ENCODE results near the gene ACER1. TPM values are rescaled to one million over a fixed set of nuclear protein-coding genes. Genes with fewer than 3 reads are reported as not detected.
"Not testable (repeated sequence)": the region's sequence is repeated elsewhere in the genome, so short reads cannot be mapped to it uniquely, and the experiment has no call there.

ACER1 gene
- total RNA-seq, 1 donor from 2014 or later: 0.28 TPM

DNA sequence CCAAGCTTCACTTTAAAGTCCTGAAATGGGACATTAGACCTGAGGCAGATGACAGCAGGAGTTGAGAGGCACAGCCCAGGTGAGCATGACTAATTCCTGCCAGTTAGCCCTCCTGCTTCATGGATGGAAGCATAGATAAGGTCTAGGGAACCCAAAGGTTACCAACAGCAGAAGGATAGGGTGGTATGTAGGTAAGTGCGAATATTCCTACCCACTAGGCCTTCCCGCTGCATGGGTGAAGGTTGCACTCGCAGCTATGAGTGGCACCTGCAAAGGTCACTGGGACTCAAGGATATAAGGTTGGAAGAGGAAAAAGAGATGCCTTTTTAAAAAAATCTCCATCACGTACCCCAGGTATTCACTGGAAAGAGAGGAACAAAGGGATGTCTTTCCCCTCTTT is 41.4 kb downstream of the ACER1 start:
- H3K4me1 Mint-ChIP-seq: no peaks in the 10 kb centered on the region
- peaks cover 5% of the 10 kb centered on the region for H3K36me3 Mint-ChIP-seq (ENCODE audit: low read depth)

DNA sequence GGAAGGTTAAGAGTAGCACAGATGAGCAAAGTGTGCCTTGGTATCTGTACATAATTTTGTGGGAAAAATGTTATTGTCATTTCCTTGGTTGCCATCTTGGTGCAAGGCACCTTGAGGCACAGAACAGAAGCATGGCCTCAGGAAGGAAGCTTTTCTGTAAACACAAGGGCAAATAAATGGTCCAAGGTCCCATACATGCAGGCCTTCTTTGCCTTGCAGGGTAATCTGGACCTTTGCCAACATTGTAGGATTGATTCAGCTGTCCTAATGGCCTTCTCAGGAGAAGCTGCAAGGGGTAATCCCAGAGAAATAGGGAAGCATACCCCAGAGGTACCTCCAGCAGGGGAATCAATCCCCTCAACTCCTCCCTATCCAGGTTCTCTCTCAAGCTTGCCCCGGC is 44.7 kb downstream of the ACER1 start:
- DNase-seq: no peak
- Mint-ChIP-seq H3K4me3 (no peak overlapping the region), H3K27ac (no peak overlapping the region), H3K9me3 (peaks cover 16% of the 10 kb centered on the region), H3K27me3 (no peaks in the 10 kb centered on the region), H3K36me3 (ENCODE audit: low read depth) (peaks cover 2% of the 10 kb centered on the region), H3K4me1 (no peaks in the 10 kb centered on the region)
- intact Hi-C loops (cut with micrococcal nuclease): no loop called here

More for the DNA sequence above, 41.4 kb downstream of the ACER1 start:
- H3K27me3 Mint-ChIP-seq: peaks cover 3% of the 10 kb centered on the region
- no peak overlapping the region for H3K4me3 Mint-ChIP-seq
- peaks cover 27% of the 10 kb centered on the region for H3K9me3 Mint-ChIP-seq
- intact Hi-C loops (cut with micrococcal nuclease): no loop called here
- H3K27ac Mint-ChIP-seq: no peak overlapping the region
- DNase-seq: no peak

DNA sequence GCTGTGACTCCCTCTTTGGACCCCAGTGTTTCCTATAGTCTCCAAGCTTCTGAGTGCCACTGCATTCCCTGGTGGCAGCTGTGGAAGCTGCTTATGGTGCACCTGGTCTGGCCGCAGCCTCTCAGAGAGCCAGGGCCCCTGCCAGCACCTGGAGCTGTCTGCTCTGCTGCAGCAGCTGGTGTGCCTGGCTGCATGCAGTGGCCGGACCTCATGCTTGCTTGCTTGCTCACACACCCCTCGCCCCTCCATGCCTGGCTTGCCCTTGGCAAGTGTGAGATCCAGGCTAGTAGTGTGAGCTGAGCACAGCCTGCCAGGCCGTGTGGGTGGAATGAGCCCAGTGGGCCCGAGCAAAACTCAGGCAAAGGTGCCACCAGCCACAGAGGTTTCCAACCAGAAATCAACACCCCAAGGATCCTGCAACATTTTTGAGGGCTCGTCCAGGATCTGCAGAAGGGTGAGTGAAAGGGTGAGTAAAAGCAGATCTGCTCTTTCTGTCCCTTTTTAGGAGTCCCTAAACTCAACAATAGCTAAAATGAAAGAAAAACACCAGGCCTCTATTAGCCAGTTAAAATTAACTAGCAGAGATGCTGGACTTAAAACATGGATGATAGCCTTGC is 46.0 kb downstream of the ACER1 start:
- Mint-ChIP-seq H3K9me3 (peaks cover 16% of the 10 kb centered on the region), H3K27ac (no peak overlapping the region), H3K4me1 (no peaks in the 10 kb centered on the region), H3K4me3 (no peak overlapping the region), H3K36me3 (ENCODE audit: low read depth) (peaks cover 2% of the 10 kb centered on the region), H3K27me3 (peaks cover 2% of the 10 kb centered on the region)
- intact Hi-C loops (cut with micrococcal nuclease): no loop called here
- no peak for DNase-seq

DNA sequence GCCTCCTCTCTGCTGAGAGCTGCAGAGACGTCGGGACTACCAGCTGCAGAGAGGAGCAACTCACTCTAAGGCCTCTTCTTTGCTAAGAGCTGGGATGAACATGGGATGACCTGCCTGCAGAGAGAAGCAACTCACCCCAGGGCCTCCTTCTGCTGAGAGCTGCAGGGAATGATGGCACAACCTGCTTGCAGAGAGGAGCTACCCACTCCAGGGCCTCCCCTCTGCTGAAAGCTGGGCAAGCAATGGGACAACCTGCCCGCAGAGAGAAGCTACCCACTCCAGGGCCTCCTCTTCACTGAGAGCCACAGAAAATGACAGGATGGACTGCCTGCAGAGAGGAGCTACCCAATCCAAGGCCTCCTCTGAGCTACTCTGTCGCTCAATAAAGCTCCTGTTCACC is 46.7 kb downstream of the ACER1 start:
- Mint-ChIP-seq H3K27me3 (peaks cover 2% of the 10 kb centered on the region), H3K4me3 (no peak overlapping the region), H3K27ac (no peak overlapping the region), H3K4me1 (no peaks in the 10 kb centered on the region), H3K36me3 (ENCODE audit: low read depth) (peaks cover 2% of the 10 kb centered on the region), H3K9me3 (peaks cover 15% of the 10 kb centered on the region)
- intact Hi-C loops (cut with micrococcal nuclease): no loop called here
- no peak for DNase-seq

DNA sequence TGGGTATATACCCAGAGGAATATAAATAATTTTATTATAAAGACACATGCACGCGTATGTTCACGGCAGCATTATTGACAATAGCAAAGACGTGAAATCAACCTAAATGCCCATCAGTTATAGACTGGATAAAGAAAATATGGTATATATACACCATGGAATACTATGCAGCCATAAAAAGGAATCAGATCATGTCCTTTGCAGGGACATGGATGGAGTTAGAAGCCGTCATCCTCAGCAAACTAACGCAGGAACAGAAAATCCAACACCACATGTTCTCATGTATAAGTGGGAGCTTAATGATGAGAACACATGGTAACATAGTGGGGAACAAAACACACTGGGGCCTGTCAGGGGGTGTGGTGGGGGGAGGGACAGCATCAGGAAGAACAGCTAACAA is 51.0 kb downstream of the ACER1 start:
- peaks cover 17% of the 10 kb centered on the region for H3K4me1 Mint-ChIP-seq
- H3K27ac Mint-ChIP-seq; H3K27me3 Mint-ChIP-seq; H3K4me3 Mint-ChIP-seq; H3K9me3 Mint-ChIP-seq; intact Hi-C loops (cut with micrococcal nuclease); DNase-seq; H3K36me3 Mint-ChIP-seq (ENCODE audit: low read depth): not testable (repeated sequence)

DNA sequence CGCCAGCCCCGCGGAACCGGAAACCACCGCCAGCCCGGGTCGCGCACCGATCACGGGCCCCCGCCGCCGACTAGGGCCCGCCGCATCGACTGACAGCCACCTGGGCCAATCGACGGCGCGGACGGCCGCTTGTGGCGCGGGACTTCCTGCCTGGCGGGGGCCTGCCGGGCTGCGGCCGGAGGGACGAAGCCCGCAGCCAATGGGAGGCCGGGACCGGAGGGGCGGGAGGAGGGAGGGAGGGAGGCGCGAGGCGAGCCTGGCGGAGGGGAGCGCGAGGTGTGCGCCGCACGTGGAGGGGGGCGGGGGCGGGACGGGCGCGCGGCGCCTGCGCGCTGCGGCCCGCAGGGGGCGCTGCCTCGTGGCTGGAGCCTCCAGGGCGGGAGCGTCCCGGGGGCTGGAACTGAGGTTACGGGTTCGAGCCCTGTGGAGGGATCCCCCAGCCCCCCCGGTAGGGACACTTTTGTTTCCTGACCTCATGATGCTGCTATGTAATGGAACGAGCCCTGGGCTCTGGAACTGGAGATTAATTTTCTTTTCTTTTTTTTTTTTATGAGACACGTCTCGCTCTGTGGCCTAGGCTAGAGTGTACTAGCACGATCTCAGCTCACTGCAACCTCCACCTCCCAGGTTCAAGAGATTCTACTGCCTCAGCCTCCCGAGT is 53.4 kb downstream of the ACER1 start, which contains the start of gene MLLT1:
Gene MLLT1 (minus strand): TSS at position 45 of the 661 bp plus-strand sequence. CDS start 191 bp downstream, outside the sequence.
- DNase-seq: peak; percentile 99
- H3K27me3 Mint-ChIP-seq: peaks cover 2% of the 10 kb centered on the region
- H3K9me3 Mint-ChIP-seq: no peaks in the 10 kb centered on the region
- peaks cover 12% of the 10 kb centered on the region for H3K36me3 Mint-ChIP-seq (ENCODE audit: low read depth)
- intact Hi-C loops (cut with micrococcal nuclease): loop anchor here (1.0 kb wide), 1 partner anchor 81 kb away; the partner anchor contains the start of gene CLPP
- H3K27ac Mint-ChIP-seq: peak within 1 kb of the TSS; percentile 92
- peak within 1 kb of the TSS; percentile 95 for H3K4me3 Mint-ChIP-seq
- H3K4me1 Mint-ChIP-seq: peaks cover 23% of the 10 kb centered on the region

DNA sequence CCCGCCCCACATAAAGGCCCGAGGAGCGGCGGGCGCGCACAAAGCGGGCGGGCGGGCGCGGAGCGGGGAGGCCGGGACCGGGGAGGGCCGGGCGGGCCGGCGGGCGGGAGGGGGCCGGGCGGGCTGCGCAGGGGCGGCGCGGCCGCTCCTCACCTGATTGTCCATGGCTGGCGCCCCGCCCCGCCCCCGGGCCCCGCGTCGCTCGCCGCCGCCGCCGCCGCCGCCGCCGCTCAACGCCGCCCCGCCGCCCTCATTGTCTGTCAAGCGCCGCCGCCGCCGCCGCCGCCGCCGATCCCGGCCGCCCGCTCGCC is 53.8 kb downstream of the ACER1 start:
- Mint-ChIP-seq H3K36me3 (ENCODE audit: low read depth) (peaks cover 12% of the 10 kb centered on the region), H3K27me3 (peaks cover 2% of the 10 kb centered on the region), H3K9me3 (no peaks in the 10 kb centered on the region), H3K4me1 (peaks cover 23% of the 10 kb centered on the region), H3K4me3 (peak overlapping the region; percentile 39), H3K27ac (no peak overlapping the region)
- intact Hi-C loops (cut with micrococcal nuclease): no loop called here
- no peak for DNase-seq

DNA sequence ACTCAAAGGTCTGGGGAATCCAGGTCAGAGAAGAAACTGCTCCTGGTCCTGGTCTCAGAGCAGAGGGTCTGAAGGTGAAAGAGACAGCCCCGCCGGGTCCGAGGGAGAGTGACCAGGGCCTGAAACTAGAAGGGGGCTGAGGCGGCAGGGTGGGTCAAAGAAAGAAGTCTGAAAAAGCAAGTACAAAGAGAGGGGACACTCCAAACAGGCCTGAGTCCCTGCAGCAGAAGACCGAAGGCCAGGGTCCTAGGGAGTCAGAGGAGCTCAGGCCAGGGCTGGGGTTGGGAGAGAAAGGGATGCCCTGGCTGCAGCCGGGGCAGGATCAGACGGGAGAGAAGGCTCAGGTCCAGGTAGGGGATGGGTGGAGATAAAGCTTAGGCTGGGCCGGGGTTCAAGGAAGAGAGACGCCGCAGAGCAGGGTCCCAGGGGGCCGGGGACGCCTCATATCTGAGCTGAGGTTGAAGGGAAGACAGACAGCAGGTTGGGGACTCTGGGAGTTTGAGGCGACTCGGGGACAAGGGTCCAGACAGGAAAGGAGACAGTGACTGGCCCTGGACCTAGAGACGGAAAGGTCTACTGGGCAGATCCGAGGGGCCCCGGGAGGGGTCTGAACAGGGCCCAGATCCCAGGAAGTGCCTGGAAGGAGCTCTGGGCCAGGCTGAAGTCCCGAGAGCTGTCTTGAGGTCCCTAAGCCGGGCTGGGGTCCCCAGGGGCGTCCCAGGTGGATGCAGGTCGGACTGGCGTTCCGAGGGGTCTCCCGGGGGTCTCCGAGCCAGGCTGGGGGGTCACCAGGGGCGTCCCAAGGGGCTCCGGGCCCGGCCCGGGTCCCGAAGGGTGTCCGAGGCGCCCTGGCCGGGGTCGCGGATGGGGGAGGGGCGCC is 54.4 kb downstream of the ACER1 start:
- H3K27ac Mint-ChIP-seq: peak overlapping the region; percentile 92
- DNase-seq: peak; percentile 67

DNA sequence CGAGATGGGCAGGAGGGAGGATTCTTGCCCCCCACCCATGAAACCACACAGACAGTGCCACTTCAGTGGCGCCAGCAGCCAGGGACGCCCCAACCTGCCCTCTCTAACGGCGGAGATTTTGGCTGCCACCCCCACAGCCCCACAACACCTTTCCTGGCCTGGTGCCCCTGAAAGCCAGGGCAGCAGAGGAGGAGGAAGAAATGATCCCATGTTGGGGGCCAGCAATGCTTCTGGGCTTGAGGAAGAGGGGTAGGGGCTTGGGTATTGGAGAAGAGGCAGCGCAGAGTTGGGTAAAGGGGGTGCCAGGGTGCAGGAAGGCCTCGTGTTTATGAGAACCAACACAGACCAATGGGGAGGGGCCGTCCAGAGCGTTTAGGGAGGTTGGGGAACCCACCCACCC is 55.4 kb downstream of the ACER1 start:
- H3K27ac Mint-ChIP-seq: peak overlapping the region; percentile 92
- H3K36me3 Mint-ChIP-seq (ENCODE audit: low read depth): peaks cover 12% of the 10 kb centered on the region
- H3K9me3 Mint-ChIP-seq: no peaks in the 10 kb centered on the region
- H3K27me3 Mint-ChIP-seq: peaks cover 2% of the 10 kb centered on the region
- DNase-seq: no peak
- intact Hi-C loops (cut with micrococcal nuclease): no loop called here
- H3K4me1 Mint-ChIP-seq: peaks cover 23% of the 10 kb centered on the region
- peak overlapping the region; percentile 95 for H3K4me3 Mint-ChIP-seq

More for the DNA sequence above, 54.4 kb downstream of the ACER1 start:
- H3K4me3 Mint-ChIP-seq: peak overlapping the region; percentile 95
- peaks cover 2% of the 10 kb centered on the region for H3K27me3 Mint-ChIP-seq
- H3K4me1 Mint-ChIP-seq: peaks cover 23% of the 10 kb centered on the region
- H3K36me3 Mint-ChIP-seq (ENCODE audit: low read depth): peaks cover 12% of the 10 kb centered on the region
- no peaks in the 10 kb centered on the region for H3K9me3 Mint-ChIP-seq
- intact Hi-C loops (cut with micrococcal nuclease): no loop called here

DNA sequence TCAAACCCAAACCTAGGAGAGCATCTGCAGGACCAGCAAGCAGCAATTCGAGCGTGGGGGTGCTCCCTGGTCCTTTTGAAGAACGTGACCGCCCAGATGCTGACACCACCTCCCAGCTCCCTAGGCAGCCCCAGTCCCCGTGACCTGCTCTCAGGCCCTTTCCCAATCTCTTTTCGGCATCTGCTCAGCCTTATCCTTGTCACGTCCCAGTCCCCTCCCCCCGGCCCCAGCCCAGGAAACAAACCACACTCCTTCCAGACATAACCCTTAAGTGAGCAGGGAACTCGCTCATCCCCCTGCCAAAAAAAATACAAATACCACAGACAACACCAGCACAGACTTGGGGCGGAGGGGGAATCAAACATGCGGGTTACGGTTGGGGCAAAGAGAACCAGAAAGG is 57.0 kb downstream of the ACER1 start:
- Mint-ChIP-seq H3K9me3 (no peaks in the 10 kb centered on the region), H3K4me1 (peaks cover 28% of the 10 kb centered on the region), H3K27me3 (no peaks in the 10 kb centered on the region), H3K4me3 (no peak overlapping the region), H3K36me3 (ENCODE audit: low read depth) (peaks cover 12% of the 10 kb centered on the region), H3K27ac (peak overlapping the region; percentile 56)
- no peak for DNase-seq
- intact Hi-C loops (cut with micrococcal nuclease): no loop called here

DNA sequence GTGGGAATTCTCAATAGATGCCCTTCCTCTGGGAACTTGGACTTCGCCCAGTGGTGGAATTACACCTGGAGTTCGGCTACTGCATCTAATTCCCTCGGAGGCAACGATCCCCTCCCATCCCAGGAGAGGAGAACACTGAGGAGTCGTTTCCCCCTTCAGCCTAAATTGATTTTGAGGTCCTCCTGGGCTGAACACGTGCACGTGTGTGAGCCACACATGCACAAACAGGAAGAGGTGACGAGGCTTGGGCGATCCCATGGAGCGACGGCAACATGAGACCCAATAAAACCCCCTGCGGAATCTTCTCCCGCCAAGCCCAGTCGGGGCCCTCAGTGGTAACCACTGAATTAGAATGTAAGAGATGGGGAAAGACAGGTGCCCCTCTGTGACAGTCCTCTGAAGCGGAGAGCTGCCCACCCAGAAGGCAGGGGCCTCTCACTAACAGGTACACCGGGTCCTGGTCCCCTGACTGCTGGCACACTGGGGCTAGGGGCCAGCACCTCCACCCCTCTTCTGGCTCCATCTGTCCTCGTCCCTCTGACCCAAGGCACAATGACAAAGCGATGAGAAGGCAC is 58.2 kb downstream of the ACER1 start:
- Mint-ChIP-seq H3K27ac (no peak overlapping the region), H3K36me3 (ENCODE audit: low read depth) (peaks cover 15% of the 10 kb centered on the region), H3K27me3 (no peaks in the 10 kb centered on the region), H3K4me3 (no peak overlapping the region), H3K4me1 (peaks cover 28% of the 10 kb centered on the region), H3K9me3 (no peaks in the 10 kb centered on the region)
- intact Hi-C loops (cut with micrococcal nuclease): no loop called here
- no peak for DNase-seq

DNA sequence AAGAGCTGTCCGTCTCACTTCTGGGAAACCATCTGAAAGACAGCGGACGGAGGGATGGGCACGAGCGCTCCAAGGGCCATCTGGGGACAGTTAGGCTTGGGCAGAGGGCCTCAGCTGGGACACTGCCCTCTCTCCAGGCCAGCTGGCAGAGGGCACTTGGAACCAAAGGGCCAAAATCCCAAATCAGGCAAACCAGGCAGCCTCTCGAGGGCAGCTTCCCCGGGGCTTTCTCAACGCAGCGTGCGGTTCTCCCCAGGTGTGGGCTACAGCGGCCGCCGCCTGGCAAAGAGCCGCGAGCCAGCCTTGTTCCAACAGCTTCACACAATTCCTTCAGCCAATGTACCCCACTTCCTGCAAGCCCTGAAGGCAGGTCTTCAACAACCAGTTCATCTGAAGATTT is 58.7 kb downstream of the ACER1 start:
- DNase-seq: no peak
- Mint-ChIP-seq H3K27ac (no peak overlapping the region), H3K4me3 (no peak overlapping the region)

DNA sequence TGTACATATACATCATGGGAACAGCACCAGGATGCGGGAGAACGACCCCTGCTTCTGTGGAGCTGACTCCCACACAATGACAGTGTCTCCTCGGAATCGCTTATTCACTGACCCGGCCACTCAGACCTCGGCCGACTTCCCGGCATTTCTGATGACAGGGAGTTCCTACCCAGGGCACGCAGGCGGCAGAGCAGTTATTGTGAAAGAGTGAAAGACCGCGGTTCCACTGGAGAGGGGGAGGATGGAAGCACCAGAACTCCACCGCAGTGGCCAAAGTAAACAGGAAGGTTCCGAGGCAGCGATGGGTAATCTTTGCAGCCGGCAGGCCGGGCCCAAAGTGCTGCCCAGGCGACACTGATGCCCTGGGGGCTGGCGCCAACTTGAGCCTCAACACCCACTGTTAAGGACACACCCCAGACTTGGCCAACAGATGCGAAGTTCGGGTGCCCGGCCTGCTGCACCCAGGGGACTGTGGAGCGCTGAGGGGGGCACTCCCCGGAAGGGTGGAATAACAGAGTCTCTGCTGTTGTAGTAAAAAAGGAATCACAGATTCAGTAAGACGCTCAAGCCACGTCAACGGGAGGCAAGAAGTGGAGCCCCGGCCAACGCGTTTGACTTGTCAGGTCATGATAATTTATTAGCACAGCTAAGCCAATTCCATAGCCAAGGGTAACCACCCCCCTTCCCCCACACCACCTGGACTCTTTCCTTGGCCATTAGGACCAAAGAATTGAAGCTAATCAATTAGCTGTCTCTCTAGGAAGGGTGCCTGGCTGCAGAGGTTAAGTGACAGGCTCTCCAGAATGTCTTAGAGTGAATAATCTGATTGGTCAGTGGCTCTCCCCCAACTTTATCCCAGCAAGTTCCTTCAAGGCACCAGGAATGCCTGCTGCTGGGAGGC is 59.5 kb downstream of the ACER1 start:
- no peak for DNase-seq
- Mint-ChIP-seq H3K9me3 (no peaks in the 10 kb centered on the region), H3K4me3 (no peak overlapping the region), H3K27me3 (no peaks in the 10 kb centered on the region), H3K4me1 (peaks cover 26% of the 10 kb centered on the region), H3K36me3 (ENCODE audit: low read depth) (peaks cover 19% of the 10 kb centered on the region), H3K27ac (no peak overlapping the region)
- intact Hi-C loops (cut with micrococcal nuclease): no loop called here

More for the DNA sequence above, 58.7 kb downstream of the ACER1 start:
- Mint-ChIP-seq H3K4me1 (peaks cover 28% of the 10 kb centered on the region), H3K9me3 (no peaks in the 10 kb centered on the region), H3K36me3 (ENCODE audit: low read depth) (peaks cover 20% of the 10 kb centered on the region), H3K27me3 (no peaks in the 10 kb centered on the region)
- intact Hi-C loops (cut with micrococcal nuclease): no loop called here

Data from activated CD4-positive, alpha-beta T cell treated with anti-CD3 and anti-CD28 coated beads, Interleukin-2, amount 10 ng/mL, durations not matched to agents 24 days and 14 days (primary cell).